ENCODE results near the gene MCTS1.
A peak's percentile ranks its signal among the peaks of the same experiment; 100 is the strongest.
"Not testable (repeated sequence)": the region's sequence is repeated elsewhere in the genome, so short reads cannot be mapped to it uniquely, and the experiment has no call there.

The MCTS1 gene

DNA sequence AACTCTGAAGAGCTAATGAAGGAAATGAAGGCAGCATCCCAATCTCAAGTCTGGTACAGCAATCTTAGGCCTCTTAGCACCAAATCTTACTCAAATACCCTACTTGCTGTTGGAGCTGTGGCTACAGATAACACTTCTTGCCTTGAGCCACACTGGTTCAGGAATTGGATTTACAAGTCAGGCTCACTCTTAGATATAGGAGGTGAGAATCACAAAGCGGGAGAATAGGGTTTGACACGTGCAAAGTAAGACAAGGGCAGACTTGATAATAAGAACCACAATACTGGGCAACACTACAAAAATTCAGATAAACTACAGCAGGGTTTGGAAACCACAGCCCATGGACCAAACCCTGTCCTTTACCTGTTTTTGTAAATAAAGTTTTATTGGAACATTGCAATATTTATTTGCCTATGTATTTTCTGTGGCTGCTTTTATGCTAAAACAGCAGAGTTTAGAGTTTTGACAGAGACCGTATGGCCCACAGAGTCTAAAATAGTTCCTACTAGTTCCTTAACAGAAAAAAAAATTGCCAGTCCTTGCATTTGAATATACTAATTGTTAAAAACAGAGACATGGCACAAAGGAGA lies 33.8 kb upstream of the MCTS1 start:
- no peak overlapping the region for H3K27ac Mint-ChIP-seq
- peaks cover 7% of the 10 kb centered on the region for H3K36me3 Mint-ChIP-seq (ENCODE audit: low read depth)
- TF ChIP-seq CTCF (IDR thresholded peaks at IDR 0.05): no peak
- H3K4me3 Mint-ChIP-seq: no peak overlapping the region
- no peaks in the 10 kb centered on the region for H3K4me1 Mint-ChIP-seq
- DNase-seq: no peak
- peaks cover 7% of the 10 kb centered on the region for H3K27me3 Mint-ChIP-seq (ENCODE audit: low read depth, poor library complexity)
- peaks cover 49% of the 10 kb centered on the region for H3K9me3 Mint-ChIP-seq

GRCh38 chrX:120573806-120574205 lies 30.1 kb upstream of the MCTS1 start:
- not testable (repeated sequence) for H3K36me3 Mint-ChIP-seq (ENCODE audit: low read depth); DNase-seq; H3K4me1 Mint-ChIP-seq; H3K4me3 Mint-ChIP-seq; H3K27ac Mint-ChIP-seq; H3K27me3 Mint-ChIP-seq (ENCODE audit: low read depth, poor library complexity)
- peaks cover 60% of the 10 kb centered on the region for H3K9me3 Mint-ChIP-seq

- H3K27me3 Mint-ChIP-seq (ENCODE audit: low read depth, poor library complexity): no peaks in the 10 kb centered on the region
- no peak overlapping the region for H3K27ac Mint-ChIP-seq
- no peak overlapping the region for H3K4me3 Mint-ChIP-seq
- no peak for DNase-seq
- peaks cover 7% of the 10 kb centered on the region for H3K36me3 Mint-ChIP-seq (ENCODE audit: low read depth)
- H3K9me3 Mint-ChIP-seq: peaks cover 64% of the 10 kb centered on the region
- no peak for TF ChIP-seq CTCF (IDR thresholded peaks at IDR 0.05)
- no peaks in the 10 kb centered on the region for H3K4me1 Mint-ChIP-seq
Observed at GRCh38 chrX:120575379-120576114, 28.4 kb upstream of the MCTS1 start.

GRCh38 chrX:120585702-120586101 lies 18.2 kb upstream of the MCTS1 start:
- TF ChIP-seq CTCF (IDR thresholded peaks at IDR 0.05): no peak
- Mint-ChIP-seq H3K27me3 (ENCODE audit: low read depth, poor library complexity) (peaks cover 12% of the 10 kb centered on the region), H3K36me3 (ENCODE audit: low read depth) (no peaks in the 10 kb centered on the region), H3K4me1 (no peaks in the 10 kb centered on the region), H3K27ac (no peak overlapping the region), H3K4me3 (no peak overlapping the region), H3K9me3 (peaks cover 51% of the 10 kb centered on the region)
- DNase-seq: no peak

DNA sequence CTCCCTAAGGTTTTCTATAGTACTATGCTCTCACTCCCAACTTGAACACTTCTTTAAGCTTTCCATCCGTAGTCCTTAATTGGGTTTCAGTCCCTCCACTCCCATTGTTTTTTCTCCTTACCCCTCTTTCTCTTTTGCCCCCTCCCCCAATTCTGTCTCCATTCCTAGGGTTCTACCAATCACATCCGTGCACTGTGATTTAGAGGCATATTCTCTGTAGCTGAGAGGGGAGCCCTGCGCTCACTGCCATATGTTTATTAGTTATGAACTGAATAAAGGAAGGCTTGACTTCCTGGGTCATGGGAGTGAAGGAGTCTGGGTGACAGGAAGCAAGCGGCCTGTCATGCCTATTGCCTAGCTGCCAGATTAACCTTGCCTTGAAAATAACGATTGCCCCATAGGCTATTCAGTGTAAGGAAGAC lies 471 bp downstream of the MCTS1 start:
- TF ChIP-seq CTCF (IDR thresholded peaks at IDR 0.05): no peak
- Mint-ChIP-seq H3K36me3 (ENCODE audit: low read depth) (peaks cover 7% of the 10 kb centered on the region), H3K4me3 (peak overlapping the region; percentile 95), H3K27ac (peak overlapping the region; percentile 97), H3K4me1 (peaks cover 12% of the 10 kb centered on the region), H3K9me3 (peaks cover 42% of the 10 kb centered on the region), H3K27me3 (ENCODE audit: low read depth, poor library complexity) (peaks cover 5% of the 10 kb centered on the region)
- no peak for DNase-seq

DNA sequence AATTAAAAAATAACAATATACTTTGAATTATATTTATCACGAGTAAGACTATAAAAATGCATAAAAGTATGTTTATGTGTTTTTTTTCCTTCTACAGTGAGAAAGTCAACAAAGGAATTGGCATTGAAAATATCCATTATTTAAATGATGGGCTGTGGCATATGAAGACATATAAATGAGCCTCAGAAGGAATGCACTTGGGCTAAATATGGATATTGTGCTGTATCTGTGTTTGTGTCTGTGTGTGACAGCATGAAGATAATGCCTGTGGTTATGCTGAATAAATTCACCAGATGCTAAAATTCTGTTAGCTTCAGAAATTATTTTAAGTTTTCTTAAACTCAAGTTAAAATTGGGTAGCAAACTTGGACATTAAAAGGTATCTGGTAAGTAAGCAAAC lies 8.2 kb downstream of the MCTS1 start:
- TF ChIP-seq CTCF (IDR thresholded peaks at IDR 0.05): no peak
- Mint-ChIP-seq H3K9me3 (peaks cover 15% of the 10 kb centered on the region), H3K27ac (no peak overlapping the region), H3K4me1 (no peaks in the 10 kb centered on the region), H3K36me3 (ENCODE audit: low read depth) (peaks cover 33% of the 10 kb centered on the region), H3K4me3 (no peak overlapping the region), H3K27me3 (ENCODE audit: low read depth, poor library complexity) (no peaks in the 10 kb centered on the region)
- no peak for DNase-seq

Measured in nephron progenitor cell (in vitro differentiated cells).